SK-N-SH (cell line): ENCODE results near the gene GATB. TPM values are rescaled to one million over a fixed set of nuclear protein-coding genes. Genes with fewer than 3 reads are reported as not detected.

Experiments used
- CTCF ChIA-PET: fragments of 300-600, 350-600 bp; formaldehyde crosslinking; extraction: SDS; loops from one replicate; lab custom pipeline; 2021; lab: Yijun Ruan, JAX
- POLR2A ChIA-PET: fragments of 350-600 bp; sonication (Branson Sonifier 250); formaldehyde crosslinking; extraction: SDS; loops from one replicate; lab custom pipeline; 2020; ENCODE audit warnings: antibody characterized with exemption, inconsistent platforms; lab: Yijun Ruan, JAX
- DNase-seq: peaks from one replicate; pipeline ENCODE4 v3.0.0; 2012
- H2AFZ ChIP-seq: fragments of 200-600 bp; sonication (generic); 2 replicates; pipeline ENCODE4 v1.8.1; 2016; ENCODE audit warnings: antibody characterized with exemption, mild to moderate bottlenecking, low read depth
- H3F3A ChIP-seq: fragments of 200-600 bp; sonication (generic); replicated peaks from 2 replicates; pipeline ENCODE3; 2016; ENCODE audit warnings: antibody characterized with exemption, mild to moderate bottlenecking; ENCODE audit not compliant: insufficient read depth
- H3K27ac ChIP-seq, 2 experiments: fragments of 200-500 bp in 1 of 2; fragments of 200-600 bp in 1 of 2; sonication (Bioruptor generic) in 1 of 2; sonication (generic), shearing (Covaris generic) in 1 of 2; 2 replicates each; pipeline versions ENCODE4 v1.5.1 to v1.6.1; 2014 to 2016; ENCODE audit warnings: low read depth in 2 of 2, inconsistent platforms in 1 of 2, low read length in 1 of 2, mild to moderate bottlenecking in 1 of 2, mixed read lengths in 1 of 2
- H3K27me3 ChIP-seq: fragments of 200-600 bp; sonication (generic), shearing (Covaris generic); 2 replicates; pipeline ENCODE4 v1.6.1; 2016; ENCODE audit warnings: mixed run types; ENCODE audit not compliant: insufficient read depth
- H3K36me3 ChIP-seq, 2 experiments: fragments of 200-500 bp in 1 of 2; fragments of 200-600 bp in 1 of 2; sonication (Bioruptor generic) in 1 of 2; sonication (generic) in 1 of 2; replicated peaks in 1 of 2; 2 replicates each; pipeline versions ENCODE3 to v1.5.1; 2014 to 2016; ENCODE audit warnings: low read length in 1 of 2, mild to moderate bottlenecking in 1 of 2; ENCODE audit not compliant: insufficient read depth in 2 of 2, control insufficient read depth in 1 of 2
- H3K4me1 ChIP-seq, 2 experiments: fragments of 200-500 bp in 1 of 2; fragments of 200-600 bp in 1 of 2; sonication (Bioruptor generic) in 1 of 2; sonication (generic), shearing (Covaris generic) in 1 of 2; 2 replicates each; pipeline versions ENCODE4 v1.5.1 to v1.6.1; 2014 to 2016; ENCODE audit warnings: low read depth in 1 of 2, low read length in 1 of 2, mixed run types in 1 of 2; ENCODE audit not compliant: insufficient read depth in 2 of 2, control insufficient read depth in 1 of 2
- H3K4me2 ChIP-seq: fragments of 200-600 bp; sonication (generic), shearing (Covaris generic); 2 replicates; pipeline ENCODE4 v1.6.1; 2017; ENCODE audit warnings: mixed run types
- H3K4me3 ChIP-seq, 2 experiments: fragments of 200-500 bp in 1 of 2; fragments of 200-600 bp in 1 of 2; sonication (Bioruptor generic) in 1 of 2; sonication (generic), shearing (Covaris generic) in 1 of 2; 2 replicates each; pipeline versions ENCODE4 v1.5.1 to v1.8.1; 2014 to 2016; ENCODE audit warnings: low read depth in 2 of 2, inconsistent platforms in 1 of 2, low read length in 1 of 2, mild to moderate bottlenecking in 1 of 2, mixed read lengths in 1 of 2, moderate library complexity in 1 of 2
- H3K79me2 ChIP-seq: fragments of 200-600 bp; sonication (generic); 2 replicates; pipeline ENCODE4 v1.8.1; 2017; ENCODE audit warnings: mild to moderate bottlenecking; ENCODE audit not compliant: insufficient read depth
- H3K9ac ChIP-seq: fragments of 200-600 bp; sonication (generic); 2 replicates; pipeline ENCODE4 v1.6.1; 2017; ENCODE audit warnings: mixed run types
- H3K9me2 ChIP-seq: fragments of 200-600 bp; sonication (generic); 2 replicates; pipeline ENCODE4 v1.6.1; 2017; ENCODE audit warnings: mixed run types
- H3K9me3 ChIP-seq: fragments of 200-600 bp; sonication (generic); 2 replicates; pipeline ENCODE4 v1.6.1; 2017; ENCODE audit warnings: mixed run types, mild to moderate bottlenecking, moderate library complexity
- H4K20me1 ChIP-seq: fragments of 200-600 bp; sonication (generic); 2 replicates; pipeline ENCODE4 v1.6.1; 2017; ENCODE audit warnings: mild to moderate bottlenecking, mixed run types; ENCODE audit not compliant: insufficient read depth
- EZH2phosphoT487 ChIP-seq: fragments of 200-600 bp; sonication (generic); IDR thresholded peaks from 2 replicates; pipeline ENCODE4 v1.6.1; 2017; ENCODE audit warnings: low read depth, mixed run types, mild to moderate bottlenecking, antibody characterized with exemption, moderate library complexity, borderline replicate concordance
- FOXJ3 ChIP-seq: sonication (generic); formaldehyde crosslinking; IDR thresholded peaks from 2 replicates; pipeline ENCODE4 v1.5.1; 2020; ENCODE audit warnings: mild to moderate bottlenecking, missing genetic modification reagents
- GABPA ChIP-seq: IDR thresholded peaks from 2 replicates; pipeline ENCODE4 v1.4.0; 2012; ENCODE audit warnings: low read depth, mild to moderate bottlenecking
- GATA2 ChIP-seq: sonication (generic); formaldehyde crosslinking; IDR thresholded peaks from 2 replicates; pipeline ENCODE4 v1.5.0; 2020; ENCODE audit warnings: mild to moderate bottlenecking, missing genetic modification reagents
- MEF2A ChIP-seq: IDR thresholded peaks from 2 replicates; pipeline ENCODE4 v1.4.0; 2012; ENCODE audit warnings: low read depth, borderline replicate concordance
- MXI1 ChIP-seq: IDR thresholded peaks from 2 replicates; pipeline ENCODE4 v1.6.1; 2012; ENCODE audit warnings: mild to moderate bottlenecking, low read depth, low read length, improper control_type of control experiment
- NFIC ChIP-seq: IDR thresholded peaks from 2 replicates; pipeline ENCODE4 v1.4.0; 2012; ENCODE audit warnings: borderline replicate concordance
- RAD21 ChIP-seq: IDR thresholded peaks from 2 replicates; pipeline ENCODE4 v1.6.1; 2012; ENCODE audit warnings: mild to moderate bottlenecking, low read length
- RCOR1 ChIP-seq: fragments of 150-350 bp; IDR thresholded peaks from 2 replicates; pipeline ENCODE4 v1.6.1; 2017; ENCODE audit warnings: antibody characterized with exemption, low read length
- RXRA ChIP-seq: IDR thresholded peaks from 2 replicates; pipeline ENCODE4 v1.4.0; 2012; ENCODE audit warnings: low read depth, mild to moderate bottlenecking, borderline replicate concordance
- SIN3A ChIP-seq: IDR thresholded peaks from 2 replicates; pipeline ENCODE4 v1.6.1; 2012; ENCODE audit warnings: low read depth, mild to moderate bottlenecking, low read length, moderate library complexity, borderline replicate concordance
- SMC3 ChIP-seq: IDR thresholded peaks from 2 replicates; pipeline ENCODE4 v1.6.1; 2012; ENCODE audit warnings: low read depth, low read length, improper control_type of control experiment
- TAF1 ChIP-seq: IDR thresholded peaks from 2 replicates; pipeline ENCODE4 v1.6.1; 2012; ENCODE audit warnings: low read depth, mild to moderate bottlenecking, low read length, moderate library complexity, borderline replicate concordance
- TCF12 ChIP-seq: IDR thresholded peaks from 2 replicates; pipeline ENCODE4 v1.4.0; 2012
- YY1 ChIP-seq: IDR thresholded peaks from 2 replicates; pipeline ENCODE4 v1.4.0; 2012; ENCODE audit warnings: low read depth, mild to moderate bottlenecking
- WGBS: methylation state at CpG from one replicate; pipeline ENCODE4 v1.1.6; 2017; ENCODE audit warnings: low lambda C conversion rate; 5-methylcytosine and 5-hydroxymethylcytosine counted together
- polyA plus RNA-seq, 3 experiments: library from polyadenylated mRNA; depleted of rRNA; stranded (reverse); fragments of >200 nt; gene quantifications; 2 replicates each; pipeline ENCODE4 v1.2.3, GENCODE V29; 2012
- TF ChIP-seq, protein P1 (sequence below): IDR thresholded peaks from 2 replicates; pipeline ENCODE4 v1.4.0; 2012; ENCODE audit warnings: low read depth
- TF ChIP-seq, protein P2 (sequence below): IDR thresholded peaks from 2 replicates; pipeline ENCODE4; 2012

Gene GATB
- polyA plus RNA-seq, 1 of the 3 experiments (the other 2 are of a cell fraction), result 28.1 TPM

DNA sequence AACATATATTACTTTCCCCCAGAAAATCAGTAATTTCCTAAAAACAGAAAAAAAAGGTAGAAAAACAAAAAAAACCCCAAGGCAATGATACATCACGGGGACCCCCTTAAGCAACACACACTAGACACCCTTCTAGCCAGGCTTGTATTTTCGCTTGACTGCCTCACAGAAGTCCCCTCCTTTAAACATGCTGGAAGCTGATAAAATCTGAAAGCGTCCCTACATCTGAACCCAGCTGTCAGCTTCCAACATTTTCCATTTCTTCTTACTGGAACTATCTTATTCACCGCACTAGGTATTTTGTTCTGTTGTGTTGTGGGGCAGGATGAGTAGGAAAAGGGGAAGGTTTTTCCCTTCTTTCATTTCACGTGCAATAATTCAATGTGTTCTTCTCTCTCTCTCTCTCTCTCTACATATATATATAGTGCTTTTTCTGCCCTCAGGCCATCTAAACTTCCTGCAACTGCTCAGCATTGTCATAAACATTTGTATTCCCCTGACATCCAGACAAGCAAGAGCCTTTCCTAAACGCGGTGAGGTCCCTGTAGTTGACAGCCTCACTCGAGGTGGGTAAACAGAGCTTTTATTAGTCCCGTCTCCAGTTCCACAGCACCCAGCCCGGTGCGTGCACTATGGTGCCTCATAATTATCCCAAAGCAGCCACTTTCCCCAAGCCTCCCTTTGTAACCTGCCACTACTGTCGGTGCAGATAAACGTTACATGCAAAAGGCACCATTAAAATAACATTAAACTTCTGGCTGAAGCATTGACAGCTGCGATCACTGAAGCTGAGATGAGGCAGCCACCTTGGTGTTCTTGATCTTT, 82.5 kb downstream of the GATB start (continued):
- TF ChIP-seq MXI1, result peak; percentile 40; the same call in 1 of the 2 replicates
- no peak for TF ChIP-seq RXRA
- 0 out of 2 replicates have a peak, but pooled peaks have one; percentile 8 for TF ChIP-seq RAD21
- peak; percentile 85 for TF ChIP-seq GATA2 (CRISPR knock-in tag)
- TF ChIP-seq YY1, result no peak
- 0 out of 2 replicates have a peak, but pooled peaks have one; percentile 14 for TF ChIP-seq RCOR1
- TF ChIP-seq FOXJ3 (CRISPR knock-in tag), result no peak
- TF ChIP-seq, all 33 proteins: peak for 4

- no peaks in the 10 kb centered on the region for H3K27me3 ChIP-seq
- no peak overlapping the region for H3K9ac ChIP-seq
- no peak overlapping the region for H3K4me2 ChIP-seq
- H3K4me1 ChIP-seq, result peaks cover 3 to 48% of the 10 kb centered on the region in 2 experiments; a peak in 2 of 4 replicates
- DNase-seq, result no peak
- no peak overlapping the region for H3K4me3 ChIP-seq
- H3K36me3 ChIP-seq, result peaks cover 0 to 6% of the 10 kb centered on the region in 2 experiments
- H3F3A ChIP-seq, result peaks cover 3% of the 10 kb centered on the region
- H3K27ac ChIP-seq, result no peak overlapping the region
- ChIA-PET POLR2A (no interaction called here), CTCF (no interaction called here)
- H3K79me2 ChIP-seq, result no peaks in the 10 kb centered on the region
- TF ChIP-seq TAF1 (no peak), TCF12 (no peak), GATA2 (CRISPR knock-in tag) (no peak), YY1 (no peak), FOXJ3 (CRISPR knock-in tag) (no peak), SIN3A (no peak), MEF2A (no peak), RXRA (no peak), SMC3 (no peak), RAD21 (no peak), GABPA (no peak), MXI1 (no peak), EZH2phosphoT487 (no peak), NFIC (no peak)
- TF ChIP-seq, protein P1, sequence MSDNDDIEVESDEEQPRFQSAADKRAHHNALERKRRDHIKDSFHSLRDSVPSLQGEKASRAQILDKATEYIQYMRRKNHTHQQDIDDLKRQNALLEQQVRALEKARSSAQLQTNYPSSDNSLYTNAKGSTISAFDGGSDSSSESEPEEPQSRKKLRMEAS, result no peak
- TF ChIP-seq, protein P2, sequence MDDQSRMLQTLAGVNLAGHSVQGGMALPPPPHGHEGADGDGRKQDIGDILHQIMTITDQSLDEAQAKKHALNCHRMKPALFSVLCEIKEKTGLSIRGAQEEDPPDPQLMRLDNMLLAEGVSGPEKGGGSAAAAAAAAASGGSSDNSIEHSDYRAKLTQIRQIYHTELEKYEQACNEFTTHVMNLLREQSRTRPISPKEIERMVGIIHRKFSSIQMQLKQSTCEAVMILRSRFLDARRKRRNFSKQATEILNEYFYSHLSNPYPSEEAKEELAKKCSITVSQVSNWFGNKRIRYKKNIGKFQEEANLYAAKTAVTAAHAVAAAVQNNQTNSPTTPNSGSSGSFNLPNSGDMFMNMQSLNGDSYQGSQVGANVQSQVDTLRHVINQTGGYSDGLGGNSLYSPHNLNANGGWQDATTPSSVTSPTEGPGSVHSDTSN, result no peak
- WGBS, result 92% methylated on average over 3 of the region's 3 CpGs
- H2AFZ ChIP-seq, result no peak overlapping the region
- no peaks in the 10 kb centered on the region for H3K9me3 ChIP-seq
- H4K20me1 ChIP-seq, result no peaks in the 10 kb centered on the region
- H3K9me2 ChIP-seq, result no peaks in the 10 kb centered on the region
Observed at GRCh38 chr4:151677193-151677592, 83.6 kb downstream of the GATB start.
